GM12878 (cell line): Measurements from ENCODE around the gene ALG11. TPM values are rescaled to one million over a fixed set of nuclear protein-coding genes. Genes with fewer than 3 reads are reported as not detected.

ENCODE experiments used
- ATAC-seq: fragments of 200-7000 bp; cut with Tn5 transposase; 3 replicates; pipeline ENCODE4 v1.9.1; 2020; ENCODE audit warnings: mild to moderate bottlenecking, moderate library complexity
- BruUV-seq: library from RNA; stranded (reverse); fragments of 400-500 nt; replicated peaks from 2 replicates; lab custom pipeline; 2021; lab: Mats Ljungman, UMichigan
- CTCF ChIA-PET: fragments of 300-600 bp; sonication (Branson Sonifier 250); formaldehyde crosslinking; extraction: SDS; loops from one replicate; lab custom pipeline; 2021; ENCODE audit warnings: inconsistent platforms; lab: Yijun Ruan, JAX
- POLR2A ChIA-PET: fragments of 350-600 bp; formaldehyde crosslinking; extraction: SDS; loops from one replicate; lab custom pipeline; 2021; ENCODE audit warnings: inconsistent platforms; lab: Charles Lee
- RAD21 ChIA-PET: fragments of 300-600 bp; sonication (Branson Sonifier 250); formaldehyde crosslinking; loops from one replicate; lab custom pipeline; 2023; ENCODE audit warnings: antibody characterized with exemption; ENCODE audit not compliant: unreplicated experiment; lab: Charles Lee
- SMC1A ChIA-PET: fragments of 300-600 bp; sonication (Branson Sonifier 250); formaldehyde crosslinking; loops from one replicate; lab custom pipeline; 2023; ENCODE audit not compliant: unreplicated experiment, uncharacterized antibody; lab: Charles Lee
- DNase-seq: peaks from one replicate; pipeline ENCODE4 v3.0.0-alpha.2; 2011; ENCODE audit warnings: low read depth, low spot score
- FAIRE-seq: peaks from 3 replicates; lab custom pipeline; 2011; peaks lifted over from hg19 to GRCh38; lab: Jason Lieb, UNC
- H2AFZ ChIP-seq: 2 replicates; pipeline ENCODE4 v1.6.0; 2011; ENCODE audit warnings: low read depth, low read length, control low read depth; ENCODE audit not compliant: control insufficient read depth
- H3K27ac ChIP-seq: 2 replicates; pipeline ENCODE4 v1.5.1; 2011; ENCODE audit warnings: control low read depth; ENCODE audit not compliant: control insufficient read depth, insufficient read depth
- H3K27me3 ChIP-seq, 2 experiments: replicated peaks in 1 of 2; 2 replicates each; pipeline versions ENCODE4 v1.6.0 to v1.6.1; 2011; ENCODE audit warnings: low read length in 1 of 2; ENCODE audit not compliant: control insufficient read depth in 2 of 2, insufficient read depth in 2 of 2
- H3K36me3 ChIP-seq, 2 experiments: 2 replicates each; pipeline ENCODE4 v1.5.1; 2011; ENCODE audit warnings: low read length in 1 of 2; ENCODE audit not compliant: control insufficient read depth in 2 of 2, insufficient read depth in 2 of 2
- H3K4me1 ChIP-seq: 2 replicates; pipeline ENCODE4 v1.6.1; 2011; ENCODE audit warnings: mild to moderate bottlenecking, low read length, moderate library complexity, mixed read lengths; ENCODE audit not compliant: control insufficient read depth, insufficient read depth
- H3K4me2 ChIP-seq: 2 replicates; pipeline ENCODE4 v1.6.0; 2011; ENCODE audit warnings: control low read depth; ENCODE audit not compliant: control insufficient read depth, insufficient read depth
- H3K4me3 ChIP-seq: fragments of 200-600 bp; sonication (generic); 2 replicates; pipeline ENCODE4 v1.5.1; 2016
- H3K79me2 ChIP-seq: 2 replicates; pipeline ENCODE4 v1.6.0; 2011; ENCODE audit warnings: low read length; ENCODE audit not compliant: control insufficient read depth, insufficient read depth
- H3K9ac ChIP-seq: 2 replicates; pipeline ENCODE4 v1.8.0; 2011; ENCODE audit warnings: low read length, control low read depth, mixed read lengths; ENCODE audit not compliant: control insufficient read depth, insufficient read depth
- H3K9me3 ChIP-seq: replicated peaks from 3 replicates; pipeline ENCODE4 v1.5.1; 2011; ENCODE audit warnings: mild to moderate bottlenecking, low read length; ENCODE audit not compliant: control insufficient read depth, insufficient read depth
- H4K20me1 ChIP-seq: 2 replicates; pipeline ENCODE4 v1.6.0; 2011; ENCODE audit not compliant: control insufficient read depth, insufficient read depth
- BACH1 ChIP-seq: fragments of 450-650 bp; IDR thresholded peaks from 2 replicates; pipeline ENCODE4 v1.6.1; 2017; ENCODE audit warnings: mild to moderate bottlenecking, borderline replicate concordance
- BMI1 ChIP-seq: fragments of 450-650 bp; IDR thresholded peaks from 2 replicates; pipeline ENCODE4 v1.6.1; 2016; ENCODE audit warnings: mild to moderate bottlenecking, moderate library complexity, borderline replicate concordance
- CHD1 ChIP-seq: IDR thresholded peaks from 2 replicates; pipeline ENCODE4 v1.6.1; 2012; ENCODE audit warnings: low read depth, low read length, improper control_type of control experiment
- EED ChIP-seq: sonication (generic); IDR thresholded peaks from 2 replicates; pipeline ENCODE4 v1.6.1; 2016; ENCODE audit warnings: antibody characterized with exemption, low read depth
- HDAC2 ChIP-seq: fragments of 200-600 bp; sonication (generic); IDR thresholded peaks from 2 replicates; pipeline ENCODE4 v1.6.1; 2017
- MEF2A ChIP-seq: IDR thresholded peaks from 2 replicates; pipeline ENCODE4 v1.6.1; 2011; ENCODE audit warnings: low read depth, mild to moderate bottlenecking, low read length, moderate library complexity; ENCODE audit not compliant: insufficient read depth
- MEF2B ChIP-seq: fragments of 450-650 bp; IDR thresholded peaks from 2 replicates; pipeline ENCODE4 v1.6.1; 2018; ENCODE audit warnings: mild to moderate bottlenecking, moderate library complexity; ENCODE audit not compliant: partially characterized antibody, poor library complexity, severe bottlenecking
- MTA3 ChIP-seq: IDR thresholded peaks from 2 replicates; pipeline ENCODE4 v1.6.1; 2012; ENCODE audit warnings: low read length, inconsistent platforms, borderline replicate concordance
- NR2C1 ChIP-seq: fragments of 450-650 bp; IDR thresholded peaks from 2 replicates; pipeline ENCODE4 v1.6.1; 2017; ENCODE audit warnings: antibody characterized with exemption, mild to moderate bottlenecking, moderate library complexity
- PAX8 ChIP-seq: fragments of 450-650 bp; IDR thresholded peaks from 2 replicates; pipeline ENCODE4 v1.6.1; 2017; ENCODE audit warnings: mild to moderate bottlenecking, moderate library complexity
- POU2F2 ChIP-seq: IDR thresholded peaks from 3 replicates; pipeline ENCODE4 v1.6.1; 2011; ENCODE audit warnings: low read depth, mild to moderate bottlenecking, low read length, borderline replicate concordance
- STAT1 ChIP-seq: fragments of 450-650 bp; conservative IDR thresholded peaks from 2 replicates; pipeline ENCODE4 v1.6.1; 2014; ENCODE audit warnings: antibody characterized with exemption, mild to moderate bottlenecking
- SUPT20H ChIP-seq: IDR thresholded peaks from 2 replicates; pipeline ENCODE4 v1.6.1; 2011; ENCODE audit warnings: low read depth, mild to moderate bottlenecking, low read length, moderate library complexity, borderline replicate concordance; ENCODE audit not compliant: control insufficient read depth
- ZSCAN29 ChIP-seq: fragments of 450-650 bp; IDR thresholded peaks from 2 replicates; pipeline ENCODE4 v1.6.1; 2017; ENCODE audit warnings: mild to moderate bottlenecking, moderate library complexity
- WGBS: methylation state at CpG from one replicate; pipeline ENCODE4 v1.1.6; 2016; ENCODE audit warnings: low lambda C conversion rate; ENCODE audit not compliant: insufficient replicate concordance, insufficient coverage; ENCODE audit errors: missing lambda C conversion rate; 5-methylcytosine and 5-hydroxymethylcytosine counted together
- in situ Hi-C: fragments of 300-500 bp; cut with MboI; formaldehyde crosslinking; loops from 9 replicates; pipeline ENCODE4 v1.14.3; 2018; ENCODE audit warnings: mixed read lengths
- intact Hi-C: fragments of 100-400 bp; cut with micrococcal nuclease; formaldehyde crosslinking; loops from one replicate; pipeline ENCODE4 v1.14.2; 2022; ENCODE audit not compliant: unreplicated experiment
- polyA plus RNA-seq, 11 experiments: library from polyadenylated mRNA; depleted of rRNA in 4 of 11; unstranded in 6 of 11; stranded (reverse) in 5 of 11; fragments of >200 nt; fragmentation: Nextera tagmentation in 4 of 11; fragmentation: Illumina TruSeq in 1 of 11; extraction: Ambion mirVana in 4 of 11; extraction: Trizol in 1 of 11; gene quantifications; 1 replicate in 1 of 11; 2 replicates in 10 of 11; pipeline versions ENCODE4 v1.2.1 to v1.2.3, GENCODE V29; 2011 to 2016; ENCODE audit warnings: inconsistent platforms in 2 of 11, missing spikeins in 2 of 11, low read depth in 1 of 11
- total RNA-seq, 4 experiments: library from RNA; depleted of rRNA in 3 of 4; stranded (reverse); fragments of >200 nt in 3 of 4; fragmentation: Illumina TruSeq in 1 of 4; extraction: Trizol in 1 of 4; gene quantifications; 2 replicates each; pipeline versions ENCODE4 v1.2.1 to v1.2.3, GENCODE V29; 2013 to 2021
- TF ChIP-seq, protein P1 (sequence below): fragments of 450-650 bp; IDR thresholded peaks from 2 replicates; pipeline ENCODE4 v1.6.1; 2016; ENCODE audit warnings: mild to moderate bottlenecking
- TF ChIP-seq, protein P2 (sequence below): IDR thresholded peaks from 2 replicates; pipeline ENCODE4 v1.6.1; 2012; ENCODE audit warnings: low read depth, low read length, improper control_type of control experiment
- TF ChIP-seq, protein P3 (sequence below): fragments of 450-650 bp; IDR thresholded peaks from 2 replicates; pipeline ENCODE4 v1.6.1; 2016; ENCODE audit warnings: mild to moderate bottlenecking, moderate library complexity, borderline replicate concordance

Gene ALG11
- total and polyA plus RNA-seq, 10 of the 15 experiments (the other 5 are each of a cell fraction or from before 2014, with no cell fraction given) = 8.4 to 27.7 (median 15.6) TPM

DNA sequence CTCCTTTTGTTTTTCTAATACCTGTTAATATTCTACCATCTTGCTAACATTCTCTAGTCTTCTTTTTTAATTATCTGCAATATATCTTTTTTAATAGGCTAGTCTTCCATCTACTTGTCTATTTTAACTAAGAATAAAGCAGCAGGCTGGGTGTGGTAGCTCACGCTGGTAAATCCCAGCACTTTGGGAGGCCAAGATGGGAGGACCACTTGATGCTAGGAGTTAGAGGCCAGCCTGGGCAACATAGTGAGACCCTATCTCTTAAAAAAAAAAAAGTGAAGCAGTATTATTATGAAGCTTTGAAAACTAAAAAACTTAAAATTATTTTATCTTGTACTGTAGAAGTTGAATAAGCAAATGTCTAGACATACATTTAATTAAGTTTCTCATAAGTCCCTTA, 15.6 kb downstream of the ALG11 start:
- H3K27ac ChIP-seq = no peak overlapping the region
- in situ Hi-C loops (no loop called here), intact Hi-C loops (no loop called here)
- peaks cover 1 to 3% of the 10 kb centered on the region in 2 experiments; a peak in 3 of 4 replicates for H3K36me3 ChIP-seq
- no peak overlapping the region for H2AFZ ChIP-seq
- WGBS = 100% methylated on average over 1 of the region's 1 CpG
- DNase-seq = no peak
- no peak overlapping the region for H3K4me2 ChIP-seq
- FAIRE-seq = no peak
- ChIA-PET POLR2A (interaction anchor here (0.6 kb wide), 1 partner anchor 64 kb away, joined by 4 read pairs; no protein-coding TSS in a partner anchor), SMC1A (no interaction called here), CTCF (interaction anchor here (0.7 to 1.6 kb wide), 2 partner anchors 76 to 738 kb away, joined by 3 read pairs; no protein-coding TSS in a partner anchor), RAD21 (no interaction called here)
- ATAC-seq = no peak
- H3K9me3 ChIP-seq = no peaks in the 10 kb centered on the region
- H4K20me1 ChIP-seq = no peaks in the 10 kb centered on the region
- BruUV-seq = no TSS peak
- H3K9ac ChIP-seq = no peak overlapping the region
- no peaks in the 10 kb centered on the region for H3K27me3 ChIP-seq
- no peaks in the 10 kb centered on the region for H3K79me2 ChIP-seq
- H3K4me1 ChIP-seq = no peaks in the 10 kb centered on the region
- no peak overlapping the region for H3K4me3 ChIP-seq
- TF ChIP-seq, protein P1, sequence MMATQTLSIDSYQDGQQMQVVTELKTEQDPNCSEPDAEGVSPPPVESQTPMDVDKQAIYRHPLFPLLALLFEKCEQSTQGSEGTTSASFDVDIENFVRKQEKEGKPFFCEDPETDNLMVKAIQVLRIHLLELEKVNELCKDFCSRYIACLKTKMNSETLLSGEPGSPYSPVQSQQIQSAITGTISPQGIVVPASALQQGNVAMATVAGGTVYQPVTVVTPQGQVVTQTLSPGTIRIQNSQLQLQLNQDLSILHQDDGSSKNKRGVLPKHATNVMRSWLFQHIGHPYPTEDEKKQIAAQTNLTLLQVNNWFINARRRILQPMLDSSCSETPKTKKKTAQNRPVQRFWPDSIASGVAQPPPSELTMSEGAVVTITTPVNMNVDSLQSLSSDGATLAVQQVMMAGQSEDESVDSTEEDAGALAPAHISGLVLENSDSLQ = no peak
- TF ChIP-seq CHD1 (no peak), EED (no peak), NR2C1 (no peak), ZSCAN29 (no peak), MTA3 (no peak), POU2F2 (no peak), MEF2B (no peak), SUPT20H (no peak), STAT1 (no peak), BMI1 (no peak), HDAC2 (no peak), PAX8 (no peak), BACH1 (no peak), MEF2A (no peak)
- TF ChIP-seq, protein P2, sequence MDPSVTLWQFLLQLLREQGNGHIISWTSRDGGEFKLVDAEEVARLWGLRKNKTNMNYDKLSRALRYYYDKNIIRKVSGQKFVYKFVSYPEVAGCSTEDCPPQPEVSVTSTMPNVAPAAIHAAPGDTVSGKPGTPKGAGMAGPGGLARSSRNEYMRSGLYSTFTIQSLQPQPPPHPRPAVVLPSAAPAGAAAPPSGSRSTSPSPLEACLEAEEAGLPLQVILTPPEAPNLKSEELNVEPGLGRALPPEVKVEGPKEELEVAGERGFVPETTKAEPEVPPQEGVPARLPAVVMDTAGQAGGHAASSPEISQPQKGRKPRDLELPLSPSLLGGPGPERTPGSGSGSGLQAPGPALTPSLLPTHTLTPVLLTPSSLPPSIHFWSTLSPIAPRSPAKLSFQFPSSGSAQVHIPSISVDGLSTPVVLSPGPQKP = no peak
- TF ChIP-seq, protein P3, sequence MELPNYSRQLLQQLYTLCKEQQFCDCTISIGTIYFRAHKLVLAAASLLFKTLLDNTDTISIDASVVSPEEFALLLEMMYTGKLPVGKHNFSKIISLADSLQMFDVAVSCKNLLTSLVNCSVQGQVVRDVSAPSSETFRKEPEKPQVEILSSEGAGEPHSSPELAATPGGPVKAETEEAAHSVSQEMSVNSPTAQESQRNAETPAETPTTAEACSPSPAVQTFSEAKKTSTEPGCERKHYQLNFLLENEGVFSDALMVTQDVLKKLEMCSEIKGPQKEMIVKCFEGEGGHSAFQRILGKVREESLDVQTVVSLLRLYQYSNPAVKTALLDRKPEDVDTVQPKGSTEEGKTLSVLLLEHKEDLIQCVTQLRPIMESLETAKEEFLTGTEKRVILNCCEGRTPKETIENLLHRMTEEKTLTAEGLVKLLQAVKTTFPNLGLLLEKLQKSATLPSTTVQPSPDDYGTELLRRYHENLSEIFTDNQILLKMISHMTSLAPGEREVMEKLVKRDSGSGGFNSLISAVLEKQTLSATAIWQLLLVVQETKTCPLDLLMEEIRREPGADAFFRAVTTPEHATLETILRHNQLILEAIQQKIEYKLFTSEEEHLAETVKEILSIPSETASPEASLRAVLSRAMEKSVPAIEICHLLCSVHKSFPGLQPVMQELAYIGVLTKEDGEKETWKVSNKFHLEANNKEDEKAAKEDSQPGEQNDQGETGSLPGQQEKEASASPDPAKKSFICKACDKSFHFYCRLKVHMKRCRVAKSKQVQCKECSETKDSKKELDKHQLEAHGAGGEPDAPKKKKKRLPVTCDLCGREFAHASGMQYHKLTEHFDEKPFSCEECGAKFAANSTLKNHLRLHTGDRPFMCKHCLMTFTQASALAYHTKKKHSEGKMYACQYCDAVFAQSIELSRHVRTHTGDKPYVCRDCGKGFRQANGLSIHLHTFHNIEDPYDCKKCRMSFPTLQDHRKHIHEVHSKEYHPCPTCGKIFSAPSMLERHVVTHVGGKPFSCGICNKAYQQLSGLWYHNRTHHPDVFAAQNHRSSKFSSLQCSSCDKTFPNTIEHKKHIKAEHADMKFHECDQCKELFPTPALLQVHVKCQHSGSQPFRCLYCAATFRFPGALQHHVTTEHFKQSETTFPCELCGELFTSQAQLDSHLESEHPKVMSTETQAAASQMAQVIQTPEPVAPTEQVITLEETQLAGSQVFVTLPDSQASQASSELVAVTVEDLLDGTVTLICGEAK = no peak
